ENCODE data around the gene SCO2.

SCO2 gene

DNA sequence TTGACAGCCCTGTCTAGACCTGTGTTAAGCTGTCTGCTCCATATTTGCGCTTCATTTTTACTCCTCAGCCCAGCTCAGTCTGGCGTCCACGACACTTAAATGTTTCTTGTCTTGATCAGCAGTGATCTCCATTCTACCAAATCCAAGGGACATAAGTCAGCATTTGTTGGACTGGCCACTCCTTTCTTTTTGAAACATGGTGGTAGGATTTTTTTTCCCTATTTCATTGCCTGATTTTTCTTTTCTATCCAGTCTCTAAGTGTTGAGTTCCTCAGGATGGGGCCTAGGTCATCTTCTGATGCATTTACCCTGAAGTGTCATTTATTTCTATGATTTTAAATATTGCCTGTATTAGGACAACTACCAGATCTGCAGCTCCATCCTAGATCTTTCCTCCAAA, 16.5 kb downstream of the SCO2 start:
- H3K4me3 ChIP-seq (ENCODE audit: control insufficient read depth, low read depth, low read length), result peak overlapping the region; percentile 74
- DNase-seq (ENCODE audit: low read depth), result no peak
- no peak for TF ChIP-seq CTCF (conservative IDR thresholded peaks at IDR 0.05; ENCODE audit: control insufficient read depth, insufficient read depth, low read depth, low read length)

DNA sequence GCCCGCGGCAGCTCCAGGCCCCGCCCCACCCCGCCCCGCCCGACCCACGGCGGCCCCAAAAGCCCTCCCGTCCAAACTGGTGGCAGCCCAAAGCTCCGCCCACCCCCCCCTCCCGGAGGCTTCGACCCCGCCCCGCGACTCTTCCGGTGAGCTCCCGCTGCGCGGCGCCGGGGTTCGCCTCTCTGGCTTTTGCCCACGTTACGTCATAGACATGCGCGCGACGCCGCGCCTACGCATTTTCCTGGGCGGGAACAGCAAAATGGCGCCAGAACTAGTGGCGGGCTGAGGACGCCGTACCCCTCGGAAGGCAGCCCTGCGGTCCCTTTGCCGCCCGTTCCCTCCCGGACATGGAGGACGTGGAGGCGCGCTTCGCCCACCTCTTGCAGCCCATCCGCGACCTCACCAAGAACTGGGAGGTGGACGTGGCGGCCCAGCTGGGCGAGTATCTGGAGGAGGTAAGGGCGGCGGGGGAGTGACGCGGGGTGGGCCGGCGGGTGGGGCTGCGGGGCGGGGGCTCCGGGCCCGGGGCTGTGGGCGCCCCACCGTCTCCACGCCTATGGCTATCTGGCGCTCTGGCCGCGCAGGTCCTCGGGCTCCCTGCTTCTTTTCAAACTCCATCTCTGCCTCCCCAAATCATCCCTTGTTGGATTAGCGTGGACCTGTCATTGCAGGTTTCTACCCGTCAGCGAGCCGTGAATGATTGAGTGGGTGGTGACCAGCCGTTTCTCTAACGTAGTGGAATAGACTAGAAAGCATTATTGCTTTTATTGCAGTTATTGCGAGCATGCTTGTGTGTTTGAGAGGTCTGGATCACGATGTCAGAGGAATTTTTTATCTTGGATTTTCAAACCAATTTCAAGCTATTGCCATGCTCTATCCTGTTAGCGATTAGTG, 17.2 kb downstream of the SCO2 start, which contains the start of gene NCAPH2:
Gene NCAPH2, plus strand, starts transcription at position 234 of the 894 bp plus-strand sequence. Its CDS starts 114 bp downstream, at position 348.
- peak within 1 kb of the TSS; percentile 95 for H3K4me3 ChIP-seq (ENCODE audit: control insufficient read depth, low read depth, low read length)
- no peak for TF ChIP-seq CTCF (conservative IDR thresholded peaks at IDR 0.05; ENCODE audit: control insufficient read depth, insufficient read depth, low read depth, low read length)
- DNase-seq (ENCODE audit: low read depth), result peak; percentile 95

GRCh38 chr22:50507421-50507990, 17.9 kb downstream of the SCO2 start, which contains the start of gene LMF2:
Gene LMF2 (minus strand): TSS chr22:50507702. CDS start chr22:50507675, 27 bp downstream.
- TF ChIP-seq CTCF (conservative IDR thresholded peaks at IDR 0.05; ENCODE audit: control insufficient read depth, insufficient read depth, low read depth, low read length), result no peak
- H3K4me3 ChIP-seq (ENCODE audit: control insufficient read depth, low read depth, low read length), result peak within 1 kb of the TSS; percentile 95
- DNase-seq (ENCODE audit: low read depth), result no peak

DNA sequence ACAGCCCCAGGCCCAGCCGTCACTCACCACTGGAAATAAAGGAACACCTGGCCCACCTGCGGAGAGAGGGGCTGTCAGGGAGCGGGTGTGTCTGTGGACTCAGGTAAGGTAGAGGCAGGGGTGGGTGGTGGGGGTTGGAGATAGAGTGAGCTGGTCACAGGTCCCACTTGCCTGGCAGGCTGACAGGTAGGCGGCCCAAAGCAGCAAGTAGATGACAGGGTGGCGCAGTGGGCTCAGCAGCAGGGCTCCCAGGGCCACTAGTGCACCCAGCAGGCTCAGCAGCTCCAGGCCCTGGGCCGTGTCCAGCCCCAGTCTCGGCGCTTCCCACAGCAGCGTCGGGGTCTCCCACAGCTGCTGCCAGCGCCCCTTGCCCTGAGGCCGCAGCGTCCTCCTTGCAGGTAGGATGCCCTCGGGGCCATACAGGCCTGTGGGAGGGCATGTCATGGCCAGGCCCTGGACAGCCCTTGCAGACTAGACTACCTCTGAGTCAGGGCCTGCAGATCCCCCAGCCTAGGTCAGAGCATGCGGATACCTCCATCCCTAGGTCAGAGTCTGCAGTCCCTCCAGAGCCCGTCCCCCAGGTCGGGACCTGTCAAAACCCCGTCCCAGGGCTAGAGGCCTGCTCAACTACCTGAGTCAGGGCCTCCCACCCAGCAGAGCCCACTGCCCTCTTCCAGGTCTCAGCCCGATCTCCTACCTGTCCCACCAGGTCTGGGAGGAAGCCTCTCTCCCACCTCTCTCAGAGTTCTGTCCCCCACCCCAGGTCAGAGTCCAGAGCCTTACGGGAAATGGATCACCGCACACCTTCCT, 18.6 kb downstream of the SCO2 start:
- peak overlapping the region; percentile 95 for H3K4me3 ChIP-seq (ENCODE audit: control insufficient read depth, low read depth, low read length)
- TF ChIP-seq CTCF (conservative IDR thresholded peaks at IDR 0.05; ENCODE audit: control insufficient read depth, insufficient read depth, low read depth, low read length), result no peak
- no peak for DNase-seq (ENCODE audit: low read depth)

- peak overlapping the region; percentile 95 for H3K4me3 ChIP-seq (ENCODE audit: control insufficient read depth, low read depth, low read length)
- no peak for DNase-seq (ENCODE audit: low read depth)
- TF ChIP-seq CTCF (conservative IDR thresholded peaks at IDR 0.05; ENCODE audit: control insufficient read depth, insufficient read depth, low read depth, low read length), result no peak
Measured at GRCh38 chr22:50505776-50506610, 19.4 kb downstream of the SCO2 start.
